GM12865 (cell line): Measurements from ENCODE around the gene PCNT.

Source experiments
- DNase-seq: peaks from one replicate; pipeline ENCODE4 v3.0.0; 2010; ENCODE audit warnings: low read depth
- H3K4me3 ChIP-seq: 2 replicates; pipeline ENCODE4 v1.5.1; 2011; ENCODE audit warnings: mild to moderate bottlenecking, low read depth, low read length, control low read depth
- TF ChIP-seq, protein P1 (sequence below): IDR thresholded peaks from 2 replicates; pipeline ENCODE4 v1.5.1; 2011; ENCODE audit warnings: low read length, control low read depth, low read depth, inconsistent platforms; ENCODE audit not compliant: insufficient read depth; ENCODE audit errors: missing control alignments

The PCNT gene

DNA sequence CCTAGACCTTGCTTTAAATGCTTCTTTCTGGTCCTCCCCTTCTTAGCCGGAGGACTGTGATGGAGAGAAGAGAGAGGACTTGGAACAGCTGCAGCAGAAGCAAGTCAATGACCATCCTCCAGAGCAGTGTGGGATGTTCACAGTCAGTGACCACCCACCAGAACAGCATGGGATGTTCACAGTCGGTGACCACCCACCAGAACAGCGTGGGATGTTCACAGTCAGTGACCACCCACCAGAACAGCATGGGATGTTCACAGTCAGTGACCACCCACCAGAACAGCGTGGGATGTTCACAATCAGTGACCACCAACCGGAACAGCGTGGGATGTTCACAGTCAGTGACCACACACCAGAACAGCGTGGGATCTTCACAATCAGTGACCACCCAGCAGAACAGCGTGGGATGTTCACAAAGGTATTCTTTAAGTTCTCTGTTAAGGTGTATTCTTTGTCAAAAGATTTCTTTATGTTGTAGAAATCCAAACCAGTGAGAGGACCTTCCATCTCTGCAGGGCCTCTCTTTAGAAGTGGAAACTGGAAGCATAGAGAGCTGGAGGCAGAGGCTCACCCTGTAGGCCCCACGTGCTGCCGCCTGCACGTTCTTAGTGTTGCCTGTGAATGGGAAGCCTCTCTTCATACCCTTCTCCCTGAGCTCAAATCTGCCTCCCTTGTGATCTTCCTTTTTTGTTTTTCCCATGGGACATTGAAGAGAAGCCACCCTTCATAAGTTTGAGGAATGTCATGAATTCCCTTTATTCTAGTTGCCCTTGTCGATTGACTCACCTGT lies 10.6 kb downstream of the PCNT start:
- H3K4me3 ChIP-seq = no peak overlapping the region
- TF ChIP-seq, protein P1, sequence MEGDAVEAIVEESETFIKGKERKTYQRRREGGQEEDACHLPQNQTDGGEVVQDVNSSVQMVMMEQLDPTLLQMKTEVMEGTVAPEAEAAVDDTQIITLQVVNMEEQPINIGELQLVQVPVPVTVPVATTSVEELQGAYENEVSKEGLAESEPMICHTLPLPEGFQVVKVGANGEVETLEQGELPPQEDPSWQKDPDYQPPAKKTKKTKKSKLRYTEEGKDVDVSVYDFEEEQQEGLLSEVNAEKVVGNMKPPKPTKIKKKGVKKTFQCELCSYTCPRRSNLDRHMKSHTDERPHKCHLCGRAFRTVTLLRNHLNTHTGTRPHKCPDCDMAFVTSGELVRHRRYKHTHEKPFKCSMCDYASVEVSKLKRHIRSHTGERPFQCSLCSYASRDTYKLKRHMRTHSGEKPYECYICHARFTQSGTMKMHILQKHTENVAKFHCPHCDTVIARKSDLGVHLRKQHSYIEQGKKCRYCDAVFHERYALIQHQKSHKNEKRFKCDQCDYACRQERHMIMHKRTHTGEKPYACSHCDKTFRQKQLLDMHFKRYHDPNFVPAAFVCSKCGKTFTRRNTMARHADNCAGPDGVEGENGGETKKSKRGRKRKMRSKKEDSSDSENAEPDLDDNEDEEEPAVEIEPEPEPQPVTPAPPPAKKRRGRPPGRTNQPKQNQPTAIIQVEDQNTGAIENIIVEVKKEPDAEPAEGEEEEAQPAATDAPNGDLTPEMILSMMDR = no peak
- DNase-seq = no peak

DNA sequence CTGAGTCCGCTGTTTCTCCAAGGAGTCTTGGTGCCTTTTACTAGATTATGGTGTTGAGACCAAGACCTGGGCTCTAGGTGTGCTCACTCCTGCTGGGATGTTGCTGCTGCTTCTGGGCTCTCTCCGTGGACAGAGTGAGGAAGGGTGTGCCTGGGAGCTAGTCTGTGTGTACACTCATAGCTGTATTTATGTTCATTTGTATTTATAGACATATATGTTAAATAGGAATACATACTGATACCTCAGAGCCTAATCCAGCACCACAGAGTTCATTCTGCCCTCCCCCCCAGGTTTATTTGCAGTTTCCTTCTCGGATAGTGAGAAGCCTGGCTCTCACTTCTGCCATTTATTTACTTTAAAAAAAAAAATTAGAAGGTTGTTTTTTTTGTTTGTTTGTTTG lies 12.6 kb downstream of the PCNT start:
- TF ChIP-seq, protein P1 = no peak
- DNase-seq = no peak
- no peak overlapping the region for H3K4me3 ChIP-seq

DNA sequence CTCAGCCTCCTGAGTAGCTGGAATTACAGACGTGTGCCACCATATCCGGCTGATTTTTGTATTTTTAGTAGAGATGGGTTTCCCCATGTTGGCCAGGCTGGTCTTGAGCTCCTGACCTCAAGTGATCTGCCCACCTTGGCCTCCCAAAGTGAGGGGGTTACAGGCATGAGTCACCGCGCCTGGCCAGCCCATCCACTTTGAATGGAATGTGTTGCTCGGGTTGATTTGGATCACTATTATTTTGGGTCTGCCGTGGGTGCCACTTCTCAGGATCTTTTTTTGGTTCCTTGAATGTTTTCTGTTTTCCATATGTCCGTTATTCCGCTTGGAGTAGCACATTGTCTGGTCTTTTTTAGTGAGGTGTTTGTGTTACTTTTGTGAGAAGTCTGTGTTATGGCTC lies 17.0 kb downstream of the PCNT start:
- TF ChIP-seq, protein P1 = no peak
- DNase-seq = no peak
- no peak overlapping the region for H3K4me3 ChIP-seq

DNA sequence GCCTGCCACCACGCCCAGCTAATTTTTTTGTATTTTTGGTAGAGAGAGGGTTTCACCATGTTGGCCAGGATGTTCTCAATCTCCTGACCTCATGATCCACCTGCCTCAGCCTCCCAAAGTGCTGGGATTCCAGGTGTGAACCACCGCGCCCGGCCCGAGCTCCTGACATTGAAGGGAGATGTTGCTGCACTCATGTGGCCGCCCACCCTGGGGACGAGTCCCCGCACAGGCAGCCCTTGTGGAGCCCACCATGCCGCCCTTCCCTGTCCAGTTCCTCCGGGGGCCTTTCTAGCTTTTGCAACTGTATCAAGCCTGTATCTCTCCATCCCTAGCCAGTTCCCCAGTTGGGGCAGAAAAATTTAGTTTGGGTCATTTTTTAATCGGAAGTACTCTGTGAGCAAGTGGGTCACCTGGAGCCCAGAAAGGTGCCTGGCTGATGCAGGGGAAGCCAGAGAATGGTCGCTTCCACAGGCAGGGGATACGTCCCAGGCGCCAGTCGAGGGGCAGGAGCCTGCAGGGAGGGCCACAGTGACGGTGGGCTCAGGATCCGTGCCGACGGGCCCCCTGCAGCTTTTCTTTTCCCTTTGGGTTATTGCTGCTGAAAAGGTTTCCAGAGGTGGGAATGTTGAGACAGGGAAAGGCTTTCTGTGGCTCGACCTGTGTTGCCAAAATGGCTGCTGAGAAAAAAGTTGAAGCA lies 20.4 kb downstream of the PCNT start:
- TF ChIP-seq, protein P1 = no peak
- no peak for DNase-seq
- H3K4me3 ChIP-seq = no peak overlapping the region

DNA sequence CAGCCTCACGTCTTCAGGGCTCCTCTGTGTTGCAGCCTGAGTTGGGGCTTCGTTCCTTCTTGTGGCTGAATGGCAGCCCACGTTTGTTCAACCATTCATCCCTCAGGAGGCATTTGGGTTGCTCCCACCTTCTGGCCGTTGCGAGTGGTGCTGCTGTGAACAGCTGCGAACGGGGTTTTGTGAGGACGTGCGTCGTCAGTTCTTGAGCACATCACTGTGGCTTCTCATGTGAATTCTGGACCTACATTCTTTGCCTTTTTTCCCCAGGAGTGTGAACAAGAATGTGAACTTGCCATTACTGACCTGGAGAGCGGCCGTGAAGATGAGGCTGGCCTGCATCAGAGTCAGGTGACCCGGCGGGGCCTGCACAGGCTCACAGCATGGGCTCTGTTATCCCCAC lies 21.9 kb downstream of the PCNT start:
- no peak for DNase-seq
- H3K4me3 ChIP-seq = no peak overlapping the region
- TF ChIP-seq, protein P1 = no peak

DNA sequence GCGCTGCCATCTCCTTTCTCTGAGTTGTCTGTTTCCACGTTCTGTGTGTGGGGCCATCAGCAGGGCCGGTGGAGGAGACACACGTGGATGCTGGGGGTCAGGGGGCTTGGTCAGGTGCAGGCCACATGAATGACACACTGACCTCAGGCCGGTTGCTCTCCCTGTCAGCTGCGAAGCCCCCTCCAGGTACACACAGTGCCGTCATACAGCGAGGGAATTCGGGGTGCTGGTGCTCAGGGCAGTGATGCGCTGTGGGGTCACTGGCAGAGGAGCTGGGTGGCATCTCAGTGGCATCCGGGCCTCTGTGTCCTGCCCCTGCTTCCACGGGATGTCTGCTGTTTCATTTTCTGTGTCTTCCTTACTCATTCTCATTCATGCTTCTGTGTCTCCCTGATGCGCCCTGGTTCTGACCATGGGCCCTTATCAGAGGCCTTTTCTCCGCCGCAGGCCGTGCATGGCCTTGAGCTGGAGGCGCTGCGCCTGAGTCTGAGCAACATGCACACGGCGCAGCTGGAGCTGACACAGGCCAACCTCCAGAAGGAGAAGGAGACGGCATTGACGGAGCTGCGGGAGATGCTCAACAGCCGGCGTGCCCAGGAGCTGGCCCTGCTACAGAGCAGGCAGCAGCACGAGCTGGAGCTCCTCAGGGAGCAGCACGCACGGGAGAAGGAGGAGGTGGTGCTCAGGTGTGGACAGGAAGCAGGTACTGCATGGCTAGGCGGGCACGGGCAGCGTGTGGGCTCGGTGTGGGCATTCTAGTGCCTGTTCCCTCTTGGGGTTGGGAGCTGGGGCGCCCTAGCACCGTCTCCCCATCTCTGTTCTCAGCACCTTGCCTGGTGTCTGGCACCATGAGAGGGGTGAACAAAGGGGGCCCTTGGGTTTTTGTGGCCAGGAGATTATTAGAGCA lies 22.6 kb downstream of the PCNT start:
- TF ChIP-seq, protein P1 = no peak
- DNase-seq = no peak
- no peak overlapping the region for H3K4me3 ChIP-seq
